NCI-H146 treated with DMSO at 0.1 percent for 48 hours (cell line): ENCODE results near the gene SMYD3.
"Not testable (repeated sequence)": the region's sequence is repeated elsewhere in the genome, so short reads cannot be mapped to it uniquely, and the experiment has no call there.

Experiments used
- DNase-seq: peaks from one replicate; lab custom pipeline; 2025; ENCODE audit not compliant: unreplicated experiment; lab: John Stamatoyannopoulos, UW

Gene SMYD3

GRCh38 chr1:245760301-245760700 lies 746.8 kb downstream of the SMYD3 start:
- no peak for DNase-seq

GRCh38 chr1:245754463-245754961 lies 752.6 kb downstream of the SMYD3 start:
- no peak for DNase-seq

DNA sequence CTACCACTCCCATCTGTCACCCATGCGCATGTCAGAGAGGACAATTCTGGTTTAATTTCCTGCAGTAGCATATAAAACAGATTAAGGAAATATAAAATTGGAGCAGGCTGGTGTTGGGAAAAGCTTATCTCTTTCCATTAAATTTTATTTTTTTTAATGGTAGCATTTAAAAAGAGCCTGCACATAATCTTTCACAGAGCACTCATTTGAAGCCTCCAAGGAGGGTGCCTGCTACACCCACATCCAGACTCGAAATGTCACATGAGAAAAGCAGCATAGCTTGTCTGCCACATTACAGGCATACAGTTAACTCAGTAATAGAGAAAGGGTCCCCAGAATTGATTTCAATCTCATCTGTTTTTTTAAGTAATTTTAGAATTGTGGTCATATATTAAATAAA lies 753.3 kb downstream of the SMYD3 start:
- DNase-seq = no peak

- no peak for DNase-seq
Measured at GRCh38 chr1:245752561-245752960, 754.5 kb downstream of the SMYD3 start.

DNA sequence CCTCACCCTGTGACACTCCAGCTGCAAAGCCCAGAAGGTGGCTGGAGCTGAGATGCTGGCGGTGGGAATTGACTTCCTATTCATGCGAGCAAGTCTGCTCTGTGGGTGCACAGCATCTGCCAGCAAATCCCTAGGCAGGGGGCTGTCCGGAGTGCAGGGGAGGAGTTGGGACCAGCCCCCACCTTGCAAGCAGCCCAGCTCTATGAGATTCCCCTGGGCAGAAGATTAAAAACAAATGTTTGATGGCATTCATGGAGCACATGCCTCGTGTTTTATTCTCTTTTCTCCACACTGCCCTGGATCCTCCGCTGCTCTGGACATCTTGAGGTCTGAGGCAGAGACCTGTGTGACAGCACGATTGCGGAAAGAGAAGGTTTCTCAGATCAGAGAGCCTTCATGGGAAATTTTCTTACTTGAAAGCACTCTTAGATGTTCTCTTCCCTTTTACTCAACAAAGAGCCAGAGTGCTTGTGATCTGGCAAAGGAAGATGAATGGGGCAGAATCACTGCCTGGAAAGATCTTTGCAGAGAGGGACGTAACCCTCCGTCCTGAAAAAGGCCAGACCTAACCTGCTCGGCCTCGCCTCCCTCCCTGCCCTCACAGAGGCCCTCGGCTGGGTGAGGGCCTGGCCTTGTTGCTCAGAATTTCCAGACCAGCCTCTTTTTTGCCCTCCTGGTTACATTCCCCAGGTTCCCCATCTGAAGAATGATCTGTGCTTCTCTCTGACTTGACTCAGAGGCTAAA lies 755.2 kb downstream of the SMYD3 start:
- no peak for DNase-seq

DNA sequence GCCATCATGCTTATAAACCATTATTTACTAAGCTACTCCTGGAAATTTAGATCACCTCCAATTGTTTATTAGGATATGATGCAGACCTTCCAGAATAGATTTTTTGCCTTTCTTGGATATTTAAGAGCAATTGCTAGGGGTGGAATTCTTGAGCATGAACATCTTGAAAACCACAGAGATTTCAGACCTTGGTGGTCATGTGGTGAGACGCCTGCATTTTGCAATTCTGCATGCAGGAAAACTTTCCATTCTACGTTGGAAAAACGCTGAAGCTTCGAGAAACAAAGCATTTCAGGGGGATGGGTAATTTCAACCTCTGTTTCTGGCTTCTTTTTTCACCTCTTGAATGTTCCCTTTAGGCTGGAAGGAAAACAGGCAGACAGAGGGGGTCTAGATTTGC lies 756.0 kb downstream of the SMYD3 start:
- no peak for DNase-seq

DNA sequence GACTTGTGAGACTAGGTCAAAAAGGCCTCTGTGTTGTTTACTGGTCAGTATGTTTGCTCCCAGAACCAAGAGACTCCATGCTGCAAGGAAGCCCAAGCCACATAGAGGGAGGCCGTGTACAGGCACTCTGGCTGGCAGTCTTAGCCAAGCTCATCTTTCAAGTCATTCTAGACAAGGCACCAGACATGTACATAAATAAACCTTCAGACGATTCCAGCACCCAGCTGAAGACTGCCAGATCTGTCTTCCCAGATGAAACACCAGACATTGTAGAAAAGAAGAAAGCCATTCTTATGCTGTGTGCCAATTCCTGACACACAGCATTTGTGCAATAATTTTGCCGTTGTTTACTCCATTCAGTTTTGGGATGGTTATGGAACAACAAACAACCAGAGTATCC lies 756.8 kb downstream of the SMYD3 start:
- no peak for DNase-seq

- DNase-seq = no peak
Measured at GRCh38 chr1:245749053-245749452, 758.0 kb downstream of the SMYD3 start.

- no peak for DNase-seq
Measured at GRCh38 chr1:245748646-245749045, 758.4 kb downstream of the SMYD3 start.

DNA sequence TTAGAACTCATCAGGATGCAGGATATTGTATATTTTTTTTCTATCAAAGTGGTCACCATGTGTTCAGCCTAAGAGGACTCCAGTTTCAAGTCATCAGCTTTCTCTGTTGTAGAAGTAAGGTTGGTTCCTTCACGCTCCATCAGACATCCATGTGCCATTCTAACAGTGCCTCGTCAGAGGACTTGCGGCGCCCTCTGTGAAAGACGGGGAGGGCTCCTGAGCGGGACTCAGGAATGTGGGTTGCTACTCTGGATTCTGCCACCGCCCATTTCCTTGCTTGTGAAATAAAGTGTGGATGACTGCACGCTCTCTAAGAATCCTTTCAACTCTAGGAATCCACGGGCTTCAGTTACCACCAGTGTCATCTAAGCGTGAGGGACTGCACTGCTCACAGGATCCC lies 758.8 kb downstream of the SMYD3 start:
- no peak for DNase-seq

- DNase-seq = no peak
Measured at GRCh38 chr1:245742896-245743295, 764.2 kb downstream of the SMYD3 start.

GRCh38 chr1:245740336-245740735 lies 766.7 kb downstream of the SMYD3 start:
- not testable (repeated sequence) for DNase-seq

DNA sequence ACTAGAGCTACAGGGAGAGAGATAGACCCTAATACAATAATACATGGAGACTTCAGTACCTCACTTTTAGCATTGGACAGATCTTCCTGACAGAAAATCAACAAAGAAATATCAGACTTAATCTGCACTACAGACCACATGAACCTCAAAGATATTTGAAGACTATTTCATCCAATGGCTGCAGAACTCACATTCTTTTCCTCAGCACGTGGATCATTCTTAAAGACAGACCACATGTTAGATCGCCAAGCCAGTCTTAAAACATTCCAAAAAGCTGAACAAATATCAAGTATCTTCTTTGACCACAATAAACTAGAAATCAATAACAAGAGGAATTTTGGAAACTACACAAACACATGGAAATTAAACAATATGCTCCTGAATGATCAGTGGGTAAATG lies 776.3 kb downstream of the SMYD3 start:
- no peak for DNase-seq

DNA sequence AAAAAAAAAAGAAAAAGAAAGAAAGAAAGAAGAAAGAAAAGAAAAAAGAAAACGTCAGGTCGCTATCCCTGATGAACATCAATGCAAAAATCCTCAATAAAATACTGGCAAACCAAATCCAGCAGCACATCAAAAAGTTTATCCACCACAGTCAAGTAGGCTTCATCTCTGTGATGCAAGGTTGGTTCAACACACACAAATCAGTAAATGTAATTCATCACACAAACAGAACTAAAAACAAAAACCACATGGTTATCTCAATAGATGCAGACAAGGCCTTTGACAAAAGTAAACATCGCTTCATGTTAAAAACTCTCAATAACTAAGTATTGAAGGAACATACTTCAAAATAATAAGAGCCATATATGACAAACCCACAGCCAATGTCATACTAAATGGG lies 779.0 kb downstream of the SMYD3 start:
- DNase-seq = not testable (repeated sequence)

- DNase-seq = no peak
Measured at GRCh38 chr1:245721488-245721887, 785.6 kb downstream of the SMYD3 start.

- no peak for DNase-seq
Measured at GRCh38 chr1:245718951-245719350, 788.1 kb downstream of the SMYD3 start.

GRCh38 chr1:245718123-245718522 lies 789.0 kb downstream of the SMYD3 start:
- DNase-seq = peak; percentile 37

GRCh38 chr1:245717611-245718010 lies 789.5 kb downstream of the SMYD3 start:
- DNase-seq = no peak

GRCh38 chr1:245716561-245716960 lies 790.5 kb downstream of the SMYD3 start:
- no peak for DNase-seq

GRCh38 chr1:245715970-245716369 lies 791.1 kb downstream of the SMYD3 start:
- no peak for DNase-seq

DNA sequence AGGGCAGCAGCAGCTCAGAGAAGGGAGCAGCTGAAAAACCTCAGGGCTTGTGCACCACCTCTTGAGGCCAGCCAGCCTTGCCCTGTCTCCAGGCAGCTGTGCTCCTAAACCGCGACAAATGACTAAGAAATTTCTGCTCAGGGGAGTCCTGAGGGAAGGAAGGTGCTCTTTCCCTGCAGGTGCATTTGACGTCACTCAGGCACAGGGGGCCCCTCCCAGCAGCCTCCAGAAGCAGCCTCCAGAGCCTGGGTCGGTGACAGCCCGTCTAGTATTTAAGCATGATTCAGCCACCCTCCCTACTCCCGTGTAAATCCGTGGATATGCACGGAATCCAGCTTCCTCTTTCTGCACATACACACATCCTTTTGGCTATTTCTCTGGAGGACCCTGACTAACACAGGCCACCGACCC lies 791.8 kb downstream of the SMYD3 start:
- no peak for DNase-seq

GRCh38 chr1:245714027-245714426 lies 793.1 kb downstream of the SMYD3 start:
- DNase-seq = not testable (repeated sequence)
